ELR (cell line): Measurements from ENCODE around the gene DDN.

Experiments
- DNase-seq: peaks from one replicate; pipeline ENCODE4 v3.0.0-alpha.2; 2015; ENCODE audit warnings: low read depth

Gene DDN

DNA sequence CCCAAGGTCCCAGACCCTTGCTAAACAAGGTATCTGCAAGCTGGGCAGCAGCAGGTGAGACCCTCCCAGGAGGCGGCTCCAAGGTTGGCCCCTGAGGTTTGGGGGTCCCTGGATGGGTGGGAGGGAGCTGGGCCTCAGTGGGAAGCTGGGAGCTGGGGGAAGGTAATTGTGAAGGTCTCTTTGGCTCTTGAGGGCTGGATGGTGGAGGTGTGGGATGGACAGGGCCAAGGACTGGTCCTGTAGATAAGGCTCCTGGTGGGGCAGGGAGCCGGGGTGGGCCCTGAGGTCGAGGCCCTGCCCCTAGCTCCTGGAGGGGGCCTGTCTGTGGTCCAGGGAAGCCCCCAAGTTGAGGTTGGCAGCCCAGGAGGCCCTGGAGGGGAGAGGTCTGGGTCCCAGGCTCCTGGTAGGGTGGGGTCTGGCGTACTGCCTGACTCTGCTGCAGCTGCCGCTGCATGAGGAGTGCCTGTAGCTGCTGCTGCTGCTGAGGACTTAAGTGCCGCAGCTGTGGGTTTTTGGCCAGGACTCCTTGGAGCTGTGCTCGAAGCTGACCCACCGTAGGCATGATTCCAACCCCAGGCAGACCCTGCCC is 32.5 kb upstream of the DDN start:
- DNase-seq, result no peak

DNA sequence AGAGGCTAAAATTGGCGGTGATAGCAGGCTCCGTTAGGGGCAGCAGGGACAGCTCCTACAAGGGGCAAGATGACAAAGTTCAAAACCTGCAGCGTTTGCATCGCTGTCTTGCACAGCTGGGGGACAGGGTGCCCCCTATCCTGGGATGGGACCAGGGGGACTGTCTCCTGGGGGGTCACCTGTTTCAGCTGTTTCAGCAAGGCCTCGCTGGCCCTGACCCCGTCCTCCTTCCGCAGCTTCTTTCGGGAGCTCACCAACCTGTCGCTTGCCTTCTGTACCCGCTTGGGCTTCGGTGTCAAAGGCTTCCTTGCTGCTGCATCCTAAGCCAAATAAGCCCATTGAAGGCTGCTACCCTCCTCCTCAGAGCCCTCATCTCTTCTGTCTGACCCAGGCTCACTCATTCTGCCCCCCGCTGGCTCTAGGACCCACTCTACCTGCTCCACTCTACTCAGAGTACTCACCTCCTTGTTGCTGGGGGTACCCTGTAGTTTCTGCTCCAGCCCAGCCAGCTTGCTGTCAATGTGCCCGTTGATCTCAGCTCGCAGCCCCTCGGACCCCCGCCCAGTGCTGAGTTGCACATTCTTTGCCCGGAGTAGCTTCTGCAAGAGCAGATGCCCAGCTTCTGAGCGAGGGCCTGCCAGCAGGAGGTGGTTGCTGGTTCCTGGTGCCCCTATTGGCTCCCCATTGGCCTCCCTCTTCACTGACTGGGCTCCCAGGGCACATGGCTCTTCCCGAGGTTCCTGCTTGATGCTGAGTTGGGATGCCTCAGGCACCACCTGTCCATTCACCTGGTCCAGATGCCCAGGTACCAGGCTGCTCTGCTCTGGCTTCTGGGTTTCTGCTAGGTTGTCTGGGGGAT is 31.8 kb upstream of the DDN start:
- DNase-seq, result no peak

DNA sequence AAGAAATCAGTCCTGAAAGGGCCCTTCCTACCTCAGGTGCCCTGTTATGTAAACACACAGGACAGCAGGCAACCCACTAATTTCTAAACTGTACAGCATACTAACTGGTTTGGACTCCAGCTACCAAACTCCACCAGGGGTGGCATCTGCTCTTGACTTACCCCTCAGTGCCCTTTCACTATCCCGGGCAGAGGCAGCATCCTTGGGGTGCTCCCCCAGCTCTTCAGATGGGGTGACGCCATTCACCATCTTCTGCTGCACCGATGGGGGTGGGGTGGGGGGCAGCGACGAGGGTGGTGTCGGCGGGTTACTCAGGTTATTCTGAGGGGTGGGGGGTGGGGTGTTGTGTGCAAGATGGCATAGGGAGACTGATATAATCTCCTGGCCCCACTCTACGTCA is 30.9 kb upstream of the DDN start:
- no peak for DNase-seq

DNA sequence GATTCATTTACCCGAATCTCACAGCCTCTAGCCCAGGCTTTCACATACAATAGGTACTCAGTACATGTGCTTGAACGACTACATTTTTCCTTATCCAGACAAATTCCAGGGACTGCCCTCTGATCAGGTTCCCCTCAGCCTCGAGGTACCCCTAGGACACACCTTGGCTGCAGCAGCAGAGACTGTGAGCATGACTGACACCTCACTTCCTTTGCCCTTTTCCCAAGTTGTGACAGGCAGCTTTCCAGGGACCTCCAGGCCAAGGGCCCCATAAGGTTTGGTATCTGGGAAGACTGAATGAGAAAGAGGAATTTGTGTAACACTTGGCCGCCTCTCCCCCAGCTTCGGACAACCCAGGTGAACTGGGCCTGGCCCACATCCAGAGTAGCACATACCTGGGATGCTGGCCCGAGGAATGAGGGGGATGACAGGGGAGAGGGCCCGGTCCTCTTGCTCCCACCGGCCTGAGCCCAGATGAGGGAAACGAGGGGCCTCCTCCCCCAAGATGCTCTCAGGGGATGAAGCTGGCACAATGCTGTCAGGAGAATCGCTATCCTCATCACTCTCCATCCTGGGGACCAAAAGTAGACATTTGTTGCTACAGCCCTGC is 29.6 kb upstream of the DDN start:
- DNase-seq, result no peak

DNA sequence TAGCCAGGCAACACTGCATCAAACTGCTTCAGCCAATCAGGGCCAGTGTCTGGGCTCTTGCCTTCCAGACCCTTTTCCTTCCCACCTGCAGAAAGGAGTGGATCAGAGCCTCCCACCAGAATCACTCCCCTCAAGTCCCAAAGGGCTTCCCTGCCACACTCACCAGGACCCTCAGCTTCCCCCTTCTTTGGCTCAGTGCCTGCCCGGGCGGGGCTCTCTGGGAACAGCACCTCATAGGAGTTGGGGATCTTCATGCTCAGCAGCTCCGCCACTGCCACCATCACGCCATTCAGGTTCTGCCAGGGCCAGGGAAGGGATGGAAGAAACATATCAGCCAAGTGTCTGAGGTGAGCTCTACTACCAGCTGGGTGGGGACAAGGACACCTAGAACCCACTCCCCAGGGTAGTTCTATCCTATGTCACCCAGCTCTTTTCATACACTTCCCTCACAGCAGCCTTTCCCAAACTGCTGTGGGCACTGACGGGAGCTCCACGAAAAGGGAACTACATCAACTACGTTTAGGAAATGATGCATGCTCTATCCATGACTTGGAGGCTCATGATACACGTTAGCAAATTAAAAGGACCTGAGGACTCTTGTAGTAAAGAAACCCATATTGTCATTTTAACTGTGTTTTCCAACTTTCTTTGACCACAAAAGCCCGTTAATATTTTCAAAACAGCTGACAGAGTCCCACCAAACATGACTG is 28.8 kb upstream of the DDN start:
- no peak for DNase-seq

DNA sequence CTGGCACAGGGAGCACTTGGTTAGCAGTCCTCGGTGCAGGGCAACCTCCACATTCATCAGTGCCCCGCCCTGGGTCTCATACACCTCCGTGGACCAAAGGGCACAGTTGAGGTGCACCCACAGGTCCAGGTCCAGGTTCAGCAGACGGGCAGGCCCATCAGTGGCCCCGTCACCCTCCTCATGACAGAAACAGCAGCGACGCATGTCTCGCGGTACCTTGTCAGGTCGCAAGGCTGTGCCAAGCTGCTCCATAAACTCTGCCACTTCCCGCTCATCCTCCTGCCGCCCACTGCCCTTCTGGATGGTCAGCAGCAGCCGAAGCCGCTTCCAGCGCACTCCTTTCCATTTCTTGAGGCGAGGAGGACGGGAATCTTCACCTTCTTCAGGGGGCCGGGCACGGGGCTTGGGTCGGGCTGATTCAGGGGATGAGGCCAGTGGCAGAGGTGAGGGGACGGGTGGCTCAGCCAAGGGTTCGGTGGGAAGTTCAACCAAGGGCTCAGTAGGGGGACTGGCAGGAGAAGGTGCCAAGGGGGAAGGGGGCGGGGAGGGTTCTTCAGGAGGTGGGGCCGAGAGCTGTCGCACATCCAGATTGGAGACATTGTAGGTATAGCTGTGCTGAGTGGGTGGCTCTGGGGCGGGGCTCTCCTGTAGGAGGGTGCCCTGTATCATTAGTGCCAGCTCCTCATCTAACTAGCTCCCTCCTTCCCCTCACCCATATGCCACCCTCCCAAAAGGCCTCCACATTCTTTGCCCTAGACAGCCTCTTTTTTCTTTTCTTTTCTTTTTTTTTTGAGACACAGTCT is 27.7 kb upstream of the DDN start:
- DNase-seq, result no peak

DNA sequence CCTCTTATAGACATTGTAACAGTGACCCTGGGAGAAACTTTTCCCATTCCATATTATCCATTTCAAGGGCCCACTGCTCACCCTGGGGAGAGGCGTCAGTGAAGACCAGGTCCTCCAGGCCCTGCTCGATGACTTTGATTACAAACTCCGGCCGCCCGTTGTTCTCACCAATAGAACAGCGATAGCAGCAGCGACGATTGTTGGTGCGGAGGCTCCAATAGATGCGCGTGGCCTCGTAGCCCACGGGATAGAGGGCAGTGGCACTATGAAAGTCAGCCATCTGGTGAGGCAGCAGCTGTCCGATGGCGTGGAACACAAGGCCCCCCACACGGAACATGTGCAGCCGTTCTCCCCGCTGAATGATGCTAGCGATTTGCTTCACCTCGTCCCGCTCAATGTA is 26.9 kb upstream of the DDN start:
- no peak for DNase-seq

DNA sequence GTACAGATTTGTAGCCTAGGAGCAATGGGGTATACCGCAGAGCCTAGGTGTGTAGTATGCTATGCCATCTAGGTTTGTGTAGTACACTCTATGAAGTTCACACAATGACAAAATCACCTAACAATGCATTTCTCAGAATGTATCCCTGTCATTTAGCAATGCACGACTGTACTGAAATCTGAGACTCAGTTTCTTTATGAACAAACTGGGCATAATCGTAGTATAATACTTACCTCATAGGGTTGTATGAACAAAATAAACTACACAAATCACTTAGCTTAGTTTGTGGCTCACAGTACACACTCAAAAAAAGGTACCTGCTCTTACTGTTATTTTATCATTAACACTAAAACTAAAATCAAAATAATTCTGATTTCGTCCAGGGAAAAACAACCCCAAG is 26.3 kb upstream of the DDN start:
- DNase-seq, result no peak

DNA sequence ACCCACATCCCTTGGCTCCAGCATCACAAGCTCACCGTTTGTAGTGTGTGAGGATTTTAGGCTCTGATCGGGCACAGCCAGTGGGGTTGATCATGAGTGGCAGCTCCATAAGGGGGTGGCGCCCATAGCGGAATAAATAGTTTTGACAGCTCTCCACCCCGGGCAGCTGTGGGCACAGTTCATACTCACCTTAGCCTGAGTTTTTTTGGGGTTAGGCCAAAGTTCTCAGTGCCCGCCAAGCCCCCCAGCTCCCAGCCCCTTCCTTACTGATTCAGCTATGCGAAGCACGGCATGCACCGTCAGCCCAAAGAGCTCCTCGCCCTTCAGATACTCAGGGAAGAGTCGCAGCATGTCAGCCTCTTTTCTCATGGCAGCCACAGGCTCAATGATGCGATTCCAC is 25.4 kb upstream of the DDN start:
- no peak for DNase-seq

DNA sequence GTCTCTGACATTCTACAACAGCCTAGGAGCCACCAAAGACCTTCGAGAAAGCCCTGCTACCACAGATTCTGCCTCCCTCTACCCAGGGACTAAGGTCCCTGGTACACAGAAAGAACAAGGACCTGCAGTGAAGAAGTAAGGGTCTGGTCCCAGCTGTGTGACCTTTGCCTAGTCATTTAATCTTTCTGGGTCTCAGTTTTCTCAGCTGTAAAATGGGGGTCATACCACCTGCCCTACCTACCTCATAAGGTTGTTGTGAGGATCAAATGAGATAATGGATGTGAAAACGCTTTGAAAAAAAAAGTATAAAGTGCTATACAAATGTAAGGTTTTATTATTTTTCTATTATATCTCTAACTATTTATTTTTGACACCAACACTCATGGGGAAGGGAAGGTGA is 24.6 kb upstream of the DDN start:
- DNase-seq, result no peak

DNA sequence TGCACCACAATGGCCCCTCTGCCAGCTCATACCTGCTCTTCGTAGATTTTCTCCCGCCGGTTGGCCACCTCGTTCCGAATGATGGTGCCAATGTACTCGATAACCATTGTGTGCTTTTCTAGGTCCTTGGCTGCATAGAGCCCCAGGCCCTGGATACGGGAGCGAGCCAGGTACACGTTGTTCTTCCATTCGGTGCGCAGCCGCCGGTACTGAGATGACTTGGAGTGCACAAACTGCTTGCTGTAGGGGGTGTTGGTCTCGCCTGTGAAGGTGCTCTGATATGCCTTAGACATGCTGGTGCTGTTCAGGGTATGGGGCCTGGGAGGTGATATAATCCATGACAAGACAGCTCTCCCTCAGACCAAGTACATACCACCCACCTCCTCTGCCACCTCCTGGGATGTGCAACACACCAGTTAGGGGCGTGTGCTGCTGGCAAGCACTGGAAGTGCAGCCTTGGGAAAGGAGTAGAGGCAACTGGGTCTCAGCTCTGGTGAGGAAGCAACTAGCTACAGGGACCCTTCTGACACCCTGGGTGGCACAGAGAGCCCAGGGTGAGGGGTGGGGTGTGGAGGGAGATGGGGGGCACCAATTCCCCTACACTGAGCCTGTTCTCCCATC is 23.5 kb upstream of the DDN start:
- no peak for DNase-seq

DNA sequence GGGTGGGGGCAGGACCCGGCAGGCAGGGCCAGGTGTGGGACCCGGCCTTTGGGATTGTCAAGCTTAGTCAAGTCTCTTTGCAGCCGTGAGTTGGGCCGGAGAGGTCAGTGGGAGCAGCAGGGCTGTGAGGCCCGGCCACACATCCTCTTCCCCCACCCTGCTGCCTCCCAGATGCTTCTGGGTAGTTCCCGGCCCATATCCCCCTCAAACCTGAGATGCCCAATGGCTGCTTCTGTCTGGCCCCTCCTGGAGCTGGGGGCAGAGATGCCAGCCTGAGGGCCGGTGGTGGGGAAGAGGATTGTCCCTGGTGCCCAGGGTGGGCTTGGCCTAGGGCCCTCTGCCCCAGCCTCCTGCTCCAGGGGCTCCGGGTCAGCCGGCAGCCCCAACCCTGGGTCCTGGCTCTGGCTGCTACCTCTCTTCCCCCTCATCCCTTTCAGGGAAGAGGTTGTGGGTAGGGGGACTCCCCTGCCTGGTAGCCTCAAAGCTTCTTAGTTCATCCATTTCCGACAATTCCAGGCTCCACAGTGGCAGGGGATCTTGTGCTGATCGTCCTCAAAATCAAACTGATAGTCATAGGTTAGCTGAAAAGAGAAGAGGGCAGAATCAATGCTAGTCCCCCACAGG is 22.2 kb upstream of the DDN start:
- DNase-seq, result no peak

DNA sequence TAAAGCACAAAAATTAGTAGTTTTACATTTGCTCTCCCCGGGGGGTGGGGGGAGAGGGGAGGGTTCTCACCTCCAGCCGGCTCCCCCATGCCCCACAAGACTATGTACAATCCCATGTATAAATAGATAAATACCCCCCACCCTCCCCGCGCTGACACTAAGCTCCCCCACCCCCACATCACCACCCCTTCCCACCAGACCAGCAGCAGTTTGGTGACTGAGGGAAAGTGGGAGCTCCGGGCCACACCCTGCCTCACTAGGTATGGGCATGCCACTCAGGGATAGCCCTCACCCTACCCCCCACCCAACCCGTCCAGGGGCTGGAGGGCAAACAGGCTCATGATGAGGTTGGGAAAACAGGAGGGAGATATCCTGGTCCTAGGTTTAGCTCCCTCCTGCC is 21.3 kb upstream of the DDN start:
- no peak for DNase-seq

DNA sequence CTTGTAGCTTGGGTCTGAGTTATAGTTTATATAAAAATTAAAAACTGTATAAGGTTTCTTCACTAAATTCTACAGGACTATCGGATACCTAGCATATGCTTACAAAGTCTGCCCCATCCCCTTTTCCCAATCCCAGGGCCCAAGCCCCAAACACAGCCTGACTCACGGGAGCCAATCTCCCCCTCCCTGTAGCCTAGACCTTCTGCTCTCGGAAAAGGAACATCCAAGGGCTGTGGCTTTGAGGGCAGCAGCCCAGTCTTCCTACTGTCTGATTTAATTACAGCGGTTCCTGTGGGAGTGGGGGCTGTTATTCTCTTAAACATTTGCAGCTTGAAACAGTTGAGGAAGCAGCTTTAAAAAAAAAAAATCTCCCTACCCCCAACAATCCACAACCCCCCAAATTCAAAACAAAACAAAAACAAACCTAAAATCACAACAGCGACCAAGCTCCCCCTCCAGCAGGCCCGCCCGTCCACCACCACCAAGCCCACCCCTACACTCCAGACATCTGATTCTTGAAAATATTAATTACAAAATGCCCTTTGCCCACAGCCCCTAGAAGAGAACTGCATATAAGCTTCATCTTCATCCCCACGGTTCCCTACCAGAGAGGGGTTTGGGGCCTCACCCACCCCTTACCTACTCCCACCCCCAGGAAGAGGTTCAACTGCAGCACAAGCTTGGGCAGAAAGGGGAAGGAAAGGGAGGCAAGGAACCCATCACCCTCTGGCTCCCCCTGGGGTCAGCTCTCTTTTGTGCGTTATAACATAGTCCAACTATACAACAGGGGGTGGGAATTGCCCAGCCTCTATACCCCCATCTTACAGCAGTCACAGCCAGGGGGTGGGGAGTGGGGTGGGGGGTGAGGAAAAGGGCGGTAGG is 20.5 kb upstream of the DDN start:
- peak; percentile 69 for DNase-seq

DNA sequence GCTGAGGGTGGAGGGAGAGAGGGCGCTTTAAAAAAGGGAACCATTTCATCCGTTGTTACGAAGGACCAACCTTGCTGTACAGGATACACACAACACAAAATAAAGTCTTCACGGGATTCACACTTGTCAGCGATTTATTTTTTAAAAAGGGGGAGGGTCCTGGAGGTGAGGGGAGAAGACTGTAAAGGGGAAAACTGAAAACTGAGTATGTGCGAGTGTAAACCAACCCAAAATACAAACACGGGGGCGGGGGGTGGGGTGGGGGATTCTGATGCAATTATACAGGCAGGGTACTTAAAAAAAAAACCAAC is 19.9 kb upstream of the DDN start:
- DNase-seq, result no peak

DNA sequence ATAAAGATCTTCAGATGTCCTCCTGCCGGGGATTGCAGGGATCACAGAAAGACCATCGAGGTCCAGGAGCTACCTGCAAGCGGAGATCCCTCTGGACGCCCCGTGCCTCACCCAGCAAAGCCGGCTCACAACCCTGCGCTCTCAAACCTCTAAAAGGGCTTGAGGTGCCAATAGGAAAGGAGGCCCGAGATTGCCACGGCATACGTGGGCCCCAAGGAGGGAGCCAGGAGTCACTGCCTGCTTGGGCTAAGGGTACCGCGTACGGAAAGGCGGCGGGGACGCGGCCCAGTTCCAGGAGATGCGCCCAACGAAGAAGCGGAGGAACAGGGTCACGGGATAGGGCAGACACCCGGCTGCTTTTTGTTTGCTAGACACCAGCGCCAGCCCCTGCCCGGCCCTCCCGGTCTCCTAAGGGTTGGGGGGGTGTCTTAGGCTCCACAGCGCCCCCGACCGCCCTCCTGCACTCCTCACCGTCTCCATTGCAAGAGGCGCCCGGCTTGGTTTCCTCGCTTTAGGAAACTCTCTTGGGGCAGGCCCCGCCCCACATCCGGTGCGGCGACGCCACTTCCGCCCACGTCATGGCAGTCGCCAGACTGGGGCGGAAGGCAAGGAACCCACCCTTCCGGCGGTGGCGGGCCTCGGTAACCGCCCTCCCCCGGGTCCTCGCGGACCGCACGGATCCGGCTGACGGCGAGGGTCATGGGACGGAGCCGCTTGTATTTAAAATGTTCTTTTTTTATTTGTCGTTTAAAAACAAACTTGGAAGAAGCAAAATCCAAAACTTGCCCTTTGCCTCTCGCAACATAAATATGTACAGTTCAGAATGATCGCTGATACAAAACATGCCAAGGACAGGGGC is 19.3 kb upstream of the DDN start, which contains the start of gene PRKAG1:
Gene PRKAG1, minus strand, starts transcription at position 516 of the 859 bp plus-strand sequence. Its CDS starts 36 bp downstream, at position 480.
- peak; percentile 97 for DNase-seq

DNA sequence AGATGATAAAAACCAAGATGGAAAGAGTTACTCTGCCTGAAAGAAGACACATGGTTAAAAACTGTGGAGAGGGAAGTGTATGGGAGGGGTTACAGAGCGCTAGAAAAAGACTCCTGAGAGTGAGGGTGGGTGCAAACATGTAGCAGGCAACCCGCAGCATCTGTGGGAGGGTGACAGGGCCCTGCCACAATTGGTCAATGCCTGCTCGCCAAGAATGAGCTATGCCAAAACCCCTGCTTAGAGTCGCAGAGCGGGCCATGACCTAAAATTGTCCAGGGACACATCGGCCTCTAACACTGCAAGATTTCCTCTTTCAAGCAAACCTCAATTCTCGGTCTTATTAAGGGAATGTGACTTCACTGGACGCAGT is 18.7 kb upstream of the DDN start:
- DNase-seq, result no peak

DNA sequence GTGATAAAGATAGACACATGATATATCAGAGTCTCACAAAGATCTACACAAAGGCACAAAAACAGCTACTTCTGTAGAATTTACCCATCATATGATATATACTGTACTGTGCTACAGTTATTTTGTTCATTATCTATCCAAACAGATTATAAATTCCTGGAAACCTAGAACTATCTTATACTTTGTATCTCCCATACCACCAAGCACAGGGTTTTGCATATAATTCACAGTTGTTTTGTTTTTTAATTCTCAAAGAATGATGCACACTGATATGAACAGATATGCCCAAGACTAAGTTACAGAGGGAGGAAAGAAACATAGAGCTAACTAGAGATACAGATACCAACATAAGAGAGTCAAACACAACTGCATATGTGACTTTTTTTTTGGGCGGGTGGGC is 16.0 kb upstream of the DDN start:
- no peak for DNase-seq

DNA sequence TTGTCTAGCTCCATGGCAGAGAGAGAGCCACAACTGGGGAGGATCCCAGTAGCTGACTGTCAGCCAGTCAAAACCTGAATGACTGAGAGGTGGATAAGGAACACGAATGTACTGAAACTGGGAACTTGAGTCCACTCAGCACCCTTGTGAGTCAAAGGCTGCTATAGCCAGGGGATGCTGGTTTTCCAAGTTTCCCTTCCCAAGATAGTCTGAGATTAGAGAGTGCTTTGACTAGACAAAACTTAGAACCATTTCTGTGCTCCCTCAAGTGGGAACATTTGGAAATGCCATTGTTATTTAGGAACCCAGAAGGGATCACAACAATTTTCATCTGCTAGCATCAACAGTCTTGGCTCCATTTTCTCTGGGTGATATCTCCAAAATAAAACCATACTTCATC is 15.4 kb upstream of the DDN start:
- DNase-seq, result peak; percentile 50
